ENCODE measurements around the gene POLR2J. TPM values are rescaled to one million over a fixed set of nuclear protein-coding genes. Genes with fewer than 3 reads are reported as not detected.

Gene POLR2J
- polyA plus RNA-seq, 1 donor from 2014 or later: 42.6 TPM

GRCh38 chr7:102473271-102473991 lies 5.3 kb downstream of the POLR2J start:
- no peaks in the 10 kb centered on the region for H3K9me2 ChIP-seq (ENCODE audit: insufficient read depth, low read length)
- no peaks in the 10 kb centered on the region for H3K27me3 ChIP-seq (ENCODE audit: insufficient read depth, low read depth, low read length)
- H3K9ac ChIP-seq (ENCODE audit: low read length): no peak overlapping the region
- H3K79me2 ChIP-seq (replicated peaks; ENCODE audit: insufficient read depth, low read length): no peaks in the 10 kb centered on the region
- H3K27ac ChIP-seq (ENCODE audit: low read length): no peak overlapping the region
- H3K4me2 ChIP-seq (ENCODE audit: low read length): no peak overlapping the region
- no peaks in the 10 kb centered on the region for H3K9me3 ChIP-seq (ENCODE audit: low read length)
- H4K20me1 ChIP-seq (ENCODE audit: insufficient read depth): no peaks in the 10 kb centered on the region
- no peaks in the 10 kb centered on the region for H3F3A ChIP-seq (ENCODE audit: insufficient read depth, low read length, poor library complexity, severe bottlenecking)
- H3K36me3 ChIP-seq (ENCODE audit: insufficient read depth, low read length): no peaks in the 10 kb centered on the region
- no peak overlapping the region for H2AFZ ChIP-seq (ENCODE audit: low read depth, low read length)
- TF ChIP-seq MXI1 (conservative IDR thresholded peaks at IDR 0.05; ENCODE audit: poor library complexity, severe bottlenecking) (no peak), RAD21 (conservative IDR thresholded peaks at IDR 0.05) (no peak), SMC3 (conservative IDR thresholded peaks at IDR 0.05; ENCODE audit: poor library complexity) (no peak), EP300 (conservative IDR thresholded peaks at IDR 0.05; ENCODE audit: poor library complexity, severe bottlenecking) (no peak), POLR2AphosphoS5 (IDR thresholded peaks at IDR 0.05) (no peak), EZH2 (IDR thresholded peaks at IDR 0.05; ENCODE audit: borderline replicate concordance, insufficient read depth, low read length, poor library complexity, severe bottlenecking) (no peak), CTCF (IDR thresholded peaks at IDR 0.05; ENCODE audit: poor library complexity, severe bottlenecking) (no peak), TAF1 (IDR thresholded peaks at IDR 0.05; ENCODE audit: low read depth) (no peak), REST (IDR thresholded peaks at IDR 0.05; ENCODE audit: borderline replicate concordance) (no peak)
- no peak overlapping the region for H3K4me3 ChIP-seq (ENCODE audit: low read length)

GRCh38 chr7:102472126-102473041 lies 6.3 kb downstream of the POLR2J start:
- H2AFZ ChIP-seq (ENCODE audit: low read depth, low read length): no peak overlapping the region
- no peak overlapping the region for H3K4me3 ChIP-seq (ENCODE audit: low read length)
- H3F3A ChIP-seq (ENCODE audit: insufficient read depth, low read length, poor library complexity, severe bottlenecking): no peaks in the 10 kb centered on the region
- H3K9me2 ChIP-seq (ENCODE audit: insufficient read depth, low read length): no peaks in the 10 kb centered on the region
- no peaks in the 10 kb centered on the region for H3K27me3 ChIP-seq (ENCODE audit: insufficient read depth, low read depth, low read length)
- H3K79me2 ChIP-seq (replicated peaks; ENCODE audit: insufficient read depth, low read length): no peaks in the 10 kb centered on the region
- H3K9ac ChIP-seq (ENCODE audit: low read length): no peak overlapping the region
- no peak overlapping the region for H3K4me2 ChIP-seq (ENCODE audit: low read length)
- no peaks in the 10 kb centered on the region for H3K9me3 ChIP-seq (ENCODE audit: low read length)
- H3K36me3 ChIP-seq (ENCODE audit: insufficient read depth, low read length): no peaks in the 10 kb centered on the region
- TF ChIP-seq REST (IDR thresholded peaks at IDR 0.05; ENCODE audit: borderline replicate concordance) (no peak), POLR2AphosphoS5 (IDR thresholded peaks at IDR 0.05) (peak; percentile 9)
- H4K20me1 ChIP-seq (ENCODE audit: insufficient read depth): no peaks in the 10 kb centered on the region
- no peak overlapping the region for H3K27ac ChIP-seq (ENCODE audit: low read length)
